Measurements from ENCODE around the gene CDC34.

Gene CDC34

DNA sequence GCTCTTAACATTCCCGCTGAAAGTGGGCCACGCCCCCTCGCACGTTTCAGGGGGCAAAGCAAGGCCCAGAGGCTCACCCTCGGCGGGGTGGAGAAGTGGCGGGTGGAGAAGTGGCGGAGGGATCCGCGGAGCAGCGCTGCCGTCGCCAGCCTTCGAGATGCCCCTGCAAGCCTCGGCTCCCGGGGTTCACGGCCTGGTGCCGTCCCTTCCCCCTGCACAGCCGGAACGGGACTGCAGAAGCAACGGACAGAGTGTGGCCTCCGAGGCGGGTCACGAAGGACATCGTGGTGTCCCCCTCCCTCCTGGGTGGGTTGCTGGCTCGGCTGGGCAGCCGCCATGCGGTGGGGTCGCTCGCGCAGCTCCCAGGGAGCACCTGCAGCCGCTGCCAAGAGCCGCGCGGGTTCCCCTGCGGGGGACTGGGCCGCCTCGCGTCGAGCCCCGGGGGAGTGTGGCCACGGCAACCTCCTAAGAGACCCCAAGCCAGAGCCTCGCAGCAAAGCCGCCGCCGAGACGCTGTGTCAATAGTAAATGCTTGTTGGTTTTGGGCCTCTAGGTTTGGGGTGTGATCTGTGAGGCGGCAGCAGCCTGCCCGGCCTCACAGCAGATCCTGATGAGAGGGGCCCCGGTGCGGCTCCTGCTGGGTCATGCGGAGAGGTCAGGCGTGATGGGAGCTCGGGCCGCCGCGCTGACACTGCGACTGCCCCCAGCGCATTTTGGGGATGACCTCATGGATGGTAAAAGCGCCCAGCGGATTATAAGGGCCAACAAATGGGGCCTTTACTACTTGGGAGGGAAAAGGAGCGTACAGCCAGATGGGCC lies 18.8 kb upstream of the CDC34 start:
- DNase-seq (ENCODE audit: low read depth in 2 of 2) = no peak
- TF ChIP-seq CTCF (IDR thresholded peaks at IDR 0.05; ENCODE audit: low read depth, low read length) = no peak
- H3K4me3 ChIP-seq (replicated peaks in 1 of 2; ENCODE audit: low read depth in 2 of 2, low read length in 2 of 2) = no peak overlapping the region

GRCh38 chr19:513368-514165 lies 18.0 kb upstream of the CDC34 start:
- no peak for TF ChIP-seq CTCF (IDR thresholded peaks at IDR 0.05; ENCODE audit: low read depth, low read length)
- no peak overlapping the region for H3K4me3 ChIP-seq (replicated peaks in 1 of 2; ENCODE audit: low read depth in 2 of 2, low read length in 2 of 2)
- no peak for DNase-seq (ENCODE audit: low read depth in 2 of 2)

DNA sequence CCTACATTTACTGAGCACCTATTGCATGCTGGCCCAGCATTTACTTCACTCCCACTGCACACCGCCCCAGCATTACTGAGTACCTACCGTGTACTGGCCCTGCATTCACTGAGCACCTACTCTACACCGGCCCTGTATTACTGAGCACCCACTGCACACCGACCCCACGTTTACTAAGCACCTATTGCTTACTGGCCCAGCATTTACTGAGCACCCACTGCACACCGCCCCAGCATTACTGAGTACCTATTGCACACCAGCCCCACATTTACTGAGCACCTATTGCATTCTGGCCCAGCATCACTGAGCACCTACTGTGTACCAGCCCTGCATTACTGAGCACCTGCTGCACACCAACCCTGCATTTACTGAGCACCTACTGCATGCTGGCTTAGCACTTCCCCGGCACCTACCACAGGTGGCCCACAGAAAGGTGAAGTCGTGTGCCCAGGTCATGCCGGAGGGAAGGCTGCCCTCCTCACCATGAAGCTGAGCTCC lies 17.3 kb upstream of the CDC34 start:
- TF ChIP-seq CTCF (IDR thresholded peaks at IDR 0.05; ENCODE audit: low read depth, low read length) = no peak

DNA sequence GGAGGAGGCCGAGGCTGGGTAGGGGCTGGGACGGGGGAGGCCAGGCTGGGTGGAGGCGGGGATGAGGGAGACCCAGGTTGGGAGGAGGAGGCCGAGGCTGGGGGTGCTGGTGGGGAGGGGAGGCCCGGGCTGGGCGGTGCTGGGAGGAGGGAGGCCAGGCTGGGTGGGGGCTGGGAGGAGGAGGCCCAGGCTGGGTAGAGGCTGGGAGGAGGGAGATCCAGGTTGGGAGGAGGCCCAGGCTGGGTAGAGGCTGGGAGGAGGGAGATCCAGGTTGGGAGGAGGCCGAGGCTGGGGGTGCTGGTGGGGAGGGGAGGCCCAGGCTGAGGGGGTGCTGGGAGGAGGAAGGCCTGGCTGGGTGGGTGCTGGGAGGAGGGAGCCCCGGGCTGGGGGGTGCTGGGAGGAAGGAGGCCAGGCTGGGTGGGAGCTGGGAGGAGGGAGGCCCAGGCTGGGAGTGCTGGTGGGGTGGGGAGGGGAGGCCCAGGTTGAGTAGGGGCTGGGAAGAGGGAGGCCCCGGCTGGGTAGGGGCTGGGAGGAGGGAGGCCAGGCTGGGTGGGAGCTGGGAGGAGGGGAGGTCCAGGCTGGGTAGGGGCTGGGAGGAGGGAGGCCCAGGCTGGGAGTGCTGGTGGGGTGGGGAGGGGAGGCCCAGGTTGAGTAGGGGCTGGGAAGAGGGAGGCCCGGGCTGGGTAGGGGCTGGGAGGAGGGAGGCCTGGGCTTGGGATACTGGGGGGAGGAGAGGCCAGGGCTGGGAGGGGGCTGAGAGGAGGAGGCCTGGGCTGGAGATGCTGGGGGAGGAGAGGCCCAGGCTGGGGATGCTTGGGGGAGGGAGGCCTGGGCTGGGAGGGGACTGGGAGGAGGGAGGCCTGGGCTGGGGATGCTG lies 13.6 kb upstream of the CDC34 start:
- TF ChIP-seq CTCF (IDR thresholded peaks at IDR 0.05; ENCODE audit: low read depth, low read length) = no peak
- peak in 1 of 2 donors; percentile 91 for DNase-seq (ENCODE audit: low read depth in 2 of 2)
- no peak overlapping the region for H3K4me3 ChIP-seq (replicated peaks in 1 of 2; ENCODE audit: low read depth in 2 of 2, low read length in 2 of 2)

More for the DNA sequence above, 17.3 kb upstream of the CDC34 start:
- no peak overlapping the region for H3K4me3 ChIP-seq (replicated peaks in 1 of 2; ENCODE audit: low read depth in 2 of 2, low read length in 2 of 2)
- no peak for DNase-seq (ENCODE audit: low read depth in 2 of 2)

DNA sequence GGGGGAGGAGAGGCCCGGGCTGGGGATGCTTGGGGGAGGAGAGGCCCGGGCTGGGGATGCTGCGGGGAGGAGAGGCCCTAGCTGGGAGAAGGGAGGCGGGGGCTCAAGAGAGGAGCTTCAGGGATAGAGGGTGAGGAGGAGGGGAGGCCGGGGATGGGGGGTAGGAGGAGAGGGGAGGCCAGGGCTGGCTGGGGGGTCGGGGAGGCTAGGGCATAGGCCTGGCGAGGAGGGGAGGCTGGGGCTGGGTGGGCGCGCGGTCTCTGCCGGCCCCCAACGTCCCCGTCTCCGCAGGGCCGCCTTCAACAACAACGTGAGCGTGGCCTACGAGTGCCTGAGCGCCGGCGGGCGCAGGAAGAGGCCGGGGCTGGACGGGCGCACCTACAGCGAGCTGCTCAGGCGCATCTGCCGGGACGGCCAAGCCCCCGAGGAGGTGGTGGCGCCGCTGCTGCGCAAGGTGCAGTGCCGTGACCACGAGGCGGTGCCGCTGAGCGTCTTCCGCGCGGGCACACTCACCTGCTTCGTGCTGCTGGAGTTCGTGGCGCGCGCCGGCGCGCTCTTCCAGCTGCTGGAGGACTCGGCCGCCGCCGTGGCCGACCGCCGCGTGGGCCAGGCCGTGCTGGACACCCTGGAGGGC lies 12.8 kb upstream of the CDC34 start:
- H3K4me3 ChIP-seq (replicated peaks in 1 of 2; ENCODE audit: low read depth in 2 of 2, low read length in 2 of 2) = no peak overlapping the region
- DNase-seq (ENCODE audit: low read depth in 2 of 2) = peak in 1 of 2 donors; percentile 12
- no peak for TF ChIP-seq CTCF (IDR thresholded peaks at IDR 0.05; ENCODE audit: low read depth, low read length)

DNA sequence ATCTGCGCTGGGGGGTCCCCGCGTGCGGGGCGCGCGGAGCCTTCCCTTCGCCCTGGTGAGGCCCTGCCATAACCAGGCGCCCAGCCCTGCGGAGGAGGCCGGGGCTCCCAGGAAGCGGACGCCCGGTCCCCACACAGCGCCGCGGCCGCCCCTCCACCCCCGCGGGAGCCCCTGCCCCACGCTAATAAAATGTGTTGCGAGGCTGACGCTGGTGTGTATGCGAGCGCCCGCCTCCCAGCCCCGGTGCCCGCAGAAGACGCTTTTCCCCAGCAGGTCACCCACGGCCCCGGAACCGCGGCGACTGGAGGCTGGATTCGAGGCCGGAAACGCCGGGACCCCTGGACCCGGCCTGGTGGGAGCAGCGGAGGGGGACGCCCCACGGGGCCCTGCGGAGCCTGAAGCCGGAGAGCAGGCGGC lies 12.1 kb upstream of the CDC34 start:
- no peak for DNase-seq (ENCODE audit: low read depth in 2 of 2)
- TF ChIP-seq CTCF (IDR thresholded peaks at IDR 0.05; ENCODE audit: low read depth, low read length) = no peak
- H3K4me3 ChIP-seq (replicated peaks in 1 of 2; ENCODE audit: low read depth in 2 of 2, low read length in 2 of 2) = no peak overlapping the region

Measured in cardiac fibroblast (primary cell).